Stimulated activated CD4-positive, alpha-beta T cell treated with anti-CD3 and anti-CD28 coated beads, Interleukin-2, amount 100 ng/mL, for 24 hours (primary cell): Measurements from ENCODE around the gene YIPF6.
"Not testable (repeated sequence)": the region's sequence is repeated elsewhere in the genome, so short reads cannot be mapped to it uniquely, and the experiment has no call there.

Experiments
- DNase-seq, 2 donors: peaks; one replicate each; pipeline ENCODE4 v3.0.0-alpha.2; 2020

YIPF6 gene

GRCh38 chrX:68508799-68509198, 9.9 kb downstream of the YIPF6 start:
- no peak for DNase-seq

GRCh38 chrX:68511255-68511654, 12.4 kb downstream of the YIPF6 start:
- peak; percentile 10 to 30 for DNase-seq

GRCh38 chrX:68524680-68525079, 25.8 kb downstream of the YIPF6 start:
- not testable (repeated sequence) for DNase-seq

GRCh38 chrX:68532831-68533533, 34.1 kb downstream of the YIPF6 start:
- no peak for DNase-seq

GRCh38 chrX:68533656-68534055, 34.8 kb downstream of the YIPF6 start:
- no peak for DNase-seq

GRCh38 chrX:68534691-68535090, 35.8 kb downstream of the YIPF6 start:
- no peak for DNase-seq

GRCh38 chrX:68536429-68536828, 37.6 kb downstream of the YIPF6 start:
- no peak for DNase-seq

- no peak for DNase-seq
These were observed 38.0 kb downstream of the YIPF6 start for GRCh38 chrX:68536884-68537283.

GRCh38 chrX:68550193-68550592, 51.3 kb downstream of the YIPF6 start:
- DNase-seq = no peak

GRCh38 chrX:68556036-68556435, 57.2 kb downstream of the YIPF6 start:
- DNase-seq = no peak

GRCh38 chrX:68557126-68557525, 58.3 kb downstream of the YIPF6 start:
- DNase-seq = not testable (repeated sequence)

GRCh38 chrX:68559905-68560304, 61.1 kb downstream of the YIPF6 start:
- DNase-seq = not testable (repeated sequence)

- DNase-seq = peak in 1 of 2 donors; percentile 5
These were observed 69.3 kb downstream of the YIPF6 start for GRCh38 chrX:68568136-68568535.

- DNase-seq = no peak
These were observed 71.7 kb downstream of the YIPF6 start for GRCh38 chrX:68570598-68570997.

- DNase-seq = peak in 1 of 2 donors; percentile 4
These were observed 72.4 kb downstream of the YIPF6 start for GRCh38 chrX:68571292-68571609.

- DNase-seq = no peak
These were observed 72.9 kb downstream of the YIPF6 start for GRCh38 chrX:68571610-68572311.

- DNase-seq = no peak
These were observed 75.4 kb downstream of the YIPF6 start for GRCh38 chrX:68574240-68574639.

GRCh38 chrX:68579810-68580209, 81.0 kb downstream of the YIPF6 start:
- DNase-seq = no peak

- DNase-seq = no peak
These were observed 85.4 kb downstream of the YIPF6 start for GRCh38 chrX:68584221-68584620.
